Adrenal gland (tissue), 5 donors: ENCODE measurements around the gene RSRC1.

Experiments
- CTCF ChIP-seq, 6 experiments: fragments of 450-650 bp in 4 of 6; fragments of 200-600 bp in 2 of 6; sonication (generic) in 1 of 6; IDR thresholded peaks; 1 replicate in 5 of 6; 2 replicates in 1 of 6; pipeline versions ENCODE4 v1.5.1 to v1.8.0; 2016 to 2021; ENCODE audit warnings: antibody characterized with exemption in 6 of 6, mild to moderate bottlenecking in 2 of 6, moderate library complexity in 1 of 6
- POLR2A ChIP-seq, 2 donors: fragments of 450-650 bp; IDR thresholded peaks; one replicate each; pipeline ENCODE4 v1.6.1; 2017; ENCODE audit warnings: antibody characterized with exemption in 2 of 2, mild to moderate bottlenecking in 2 of 2, moderate library complexity in 1 of 2
- donor health status: DM: no; HTN: no; CAD: no.

GRCh38 chr3:158110658-158111018 is 749 bp downstream of the RSRC1 start:
- TF ChIP-seq CTCF (IDR thresholded peaks at IDR 0.05) (no peak), POLR2A (IDR thresholded peaks at IDR 0.05) (no peak)
